ENCODE data around the gene USP36. TPM values are rescaled to one million over a fixed set of nuclear protein-coding genes. Genes with fewer than 3 reads are reported as not detected.

USP36 gene
- total RNA-seq, 1 donor, result 30.8 TPM

- H3K79me2 ChIP-seq (ENCODE audit: insufficient read depth, low read length), result peaks cover 21% of the 10 kb centered on the region
- H3K4me3 ChIP-seq (ENCODE audit: insufficient read depth, low read length), result peak overlapping the region; percentile 50
- H3K4me1 ChIP-seq (ENCODE audit: insufficient read depth, low read length), result peaks cover 23% of the 10 kb centered on the region
- H4K20me1 ChIP-seq (ENCODE audit: insufficient read depth, low read length), result peaks cover 4% of the 10 kb centered on the region
- H3K27ac ChIP-seq (ENCODE audit: low read depth, low read length), result peak overlapping the region; percentile 100
- DNase-seq (ENCODE audit: insufficient read length, low spot score, missing footprints), result peak; percentile 95
- H3K9me3 ChIP-seq (ENCODE audit: low read depth, low read length), result no peaks in the 10 kb centered on the region
- H3K4me2 ChIP-seq (ENCODE audit: insufficient read depth, low read length), result peak overlapping the region; percentile 82
- H2AFZ ChIP-seq (ENCODE audit: low read length), result peak overlapping the region; percentile 71
- H3K27me3 ChIP-seq (ENCODE audit: insufficient read depth, low read length), result no peaks in the 10 kb centered on the region
- TF ChIP-seq CTCF (IDR thresholded peaks at IDR 0.05; ENCODE audit: extremely low read depth, low read depth, low read length), result no peak
- H3K36me3 ChIP-seq (ENCODE audit: insufficient read depth, low read length), result peaks cover 25% of the 10 kb centered on the region
These were observed 21.7 kb upstream of the USP36 start for GRCh38 chr17:78862073-78863023.

- Histone ChIP-seq H2AFZ (ENCODE audit: low read length) (no peak overlapping the region), H3K9me3 (ENCODE audit: low read depth, low read length) (no peaks in the 10 kb centered on the region), H3K4me2 (ENCODE audit: insufficient read depth, low read length) (peak overlapping the region; percentile 82), H3K27me3 (ENCODE audit: insufficient read depth, low read length) (no peaks in the 10 kb centered on the region), H3K27ac (ENCODE audit: low read depth, low read length) (peak overlapping the region; percentile 100), H3K79me2 (ENCODE audit: insufficient read depth, low read length) (peaks cover 18% of the 10 kb centered on the region), H3K4me1 (ENCODE audit: insufficient read depth, low read length) (peaks cover 23% of the 10 kb centered on the region), H3K4me3 (ENCODE audit: insufficient read depth, low read length) (no peak overlapping the region), H4K20me1 (ENCODE audit: insufficient read depth, low read length) (no peaks in the 10 kb centered on the region), H3K36me3 (ENCODE audit: insufficient read depth, low read length) (peaks cover 30% of the 10 kb centered on the region)
- TF ChIP-seq CTCF (IDR thresholded peaks at IDR 0.05; ENCODE audit: extremely low read depth, low read depth, low read length), result no peak
- no peak for DNase-seq (ENCODE audit: insufficient read length, low spot score, missing footprints)
These were observed 20.6 kb upstream of the USP36 start for GRCh38 chr17:78861229-78861628.

- peaks cover 9% of the 10 kb centered on the region for H3K79me2 ChIP-seq (ENCODE audit: insufficient read depth, low read length)
- DNase-seq (ENCODE audit: insufficient read length, low spot score, missing footprints), result peak; percentile 51
- no peak for TF ChIP-seq CTCF (IDR thresholded peaks at IDR 0.05; ENCODE audit: extremely low read depth, low read depth, low read length)
These were observed 18.4 kb upstream of the USP36 start for GRCh38 chr17:78859051-78859450.

GRCh38 chr17:78857266-78857665, 16.7 kb upstream of the USP36 start:
- H3K9me3 ChIP-seq (ENCODE audit: low read depth, low read length), result no peaks in the 10 kb centered on the region
- peaks cover 12% of the 10 kb centered on the region for H3K4me1 ChIP-seq (ENCODE audit: insufficient read depth, low read length)
- no peak overlapping the region for H2AFZ ChIP-seq (ENCODE audit: low read length)
- peaks cover 59% of the 10 kb centered on the region for H3K36me3 ChIP-seq (ENCODE audit: insufficient read depth, low read length)
- no peaks in the 10 kb centered on the region for H3K27me3 ChIP-seq (ENCODE audit: insufficient read depth, low read length)
- no peak overlapping the region for H3K4me2 ChIP-seq (ENCODE audit: insufficient read depth, low read length)
- no peak for TF ChIP-seq CTCF (IDR thresholded peaks at IDR 0.05; ENCODE audit: extremely low read depth, low read depth, low read length)
- H3K4me3 ChIP-seq (ENCODE audit: insufficient read depth, low read length), result no peak overlapping the region
- peaks cover 3% of the 10 kb centered on the region for H3K79me2 ChIP-seq (ENCODE audit: insufficient read depth, low read length)
- DNase-seq (ENCODE audit: insufficient read length, low spot score, missing footprints), result no peak
- H3K27ac ChIP-seq (ENCODE audit: low read depth, low read length), result no peak overlapping the region
- H4K20me1 ChIP-seq (ENCODE audit: insufficient read depth, low read length), result peaks cover 5% of the 10 kb centered on the region

More at GRCh38 chr17:78859051-78859450, 18.4 kb upstream of the USP36 start:
- Histone ChIP-seq H3K4me3 (ENCODE audit: insufficient read depth, low read length) (no peak overlapping the region), H3K9me3 (ENCODE audit: low read depth, low read length) (no peaks in the 10 kb centered on the region), H3K27ac (ENCODE audit: low read depth, low read length) (no peak overlapping the region), H3K36me3 (ENCODE audit: insufficient read depth, low read length) (peaks cover 49% of the 10 kb centered on the region), H2AFZ (ENCODE audit: low read length) (no peak overlapping the region), H3K4me1 (ENCODE audit: insufficient read depth, low read length) (peaks cover 19% of the 10 kb centered on the region), H4K20me1 (ENCODE audit: insufficient read depth, low read length) (peaks cover 4% of the 10 kb centered on the region), H3K27me3 (ENCODE audit: insufficient read depth, low read length) (no peaks in the 10 kb centered on the region), H3K4me2 (ENCODE audit: insufficient read depth, low read length) (no peak overlapping the region)
